Activated naive CD4-positive, alpha-beta T cell treated with anti-CD3 and anti-CD28 coated beads, Interleukin-2, amount 50 U/mL, for 72 hours (primary cell): Measurements from ENCODE around the gene TGM1. TPM values are rescaled to one million over a fixed set of nuclear protein-coding genes. Genes with fewer than 3 reads are reported as not detected.
A peak's percentile ranks its signal among the peaks of the same experiment; 100 is the strongest.
"Not testable (repeated sequence)": the region's sequence is repeated elsewhere in the genome, so short reads cannot be mapped to it uniquely, and the experiment has no call there.

Source experiments
- ATAC-seq, 2 donors: fragments of 150-1000 bp; cut with Tn5 transposase; 2 replicates each; pipeline ENCODE4 v1.10.0; 2021; ENCODE audit warnings: mild to moderate bottlenecking in 2 of 2, moderate library complexity in 2 of 2
- DNase-seq, 2 donors: peaks; one replicate each; pipeline ENCODE4 v3.0.0; 2021 to 2022; ENCODE audit warnings: low spot score in 2 of 2
- H3K27ac Mint-ChIP-seq, 2 donors: one replicate each; pipeline ENCODE4 v1.8.0; 2022; ENCODE audit warnings: mild to moderate bottlenecking in 2 of 2, mixed read lengths in 2 of 2
- H3K36me3 Mint-ChIP-seq, 2 donors: one replicate each; pipeline ENCODE4 v1.8.0; 2022; ENCODE audit warnings: mixed read lengths in 2 of 2
- H3K9me3 Mint-ChIP-seq, 2 donors: one replicate each; pipeline ENCODE4 v1.8.0; 2022; ENCODE audit warnings: mixed read lengths in 2 of 2
- total RNA-seq, 2 donors: library from RNA; stranded (reverse); gene quantifications; one replicate each; pipeline ENCODE4 v1.2.3, GENCODE V29; 2022

Gene TGM1
- total RNA-seq, 2 donors from 2014 or later, result 7.9 to 31.6 TPM

GRCh38 chr14:24253936-24254335, 9.0 kb downstream of the TGM1 start:
- ATAC-seq (no peak), DNase-seq (no peak)
- Mint-ChIP-seq H3K27ac (no peak overlapping the region), H3K36me3 (peaks cover 0 to 15% of the 10 kb centered on the region in 2 donors), H3K9me3 (no peaks in the 10 kb centered on the region)

DNA sequence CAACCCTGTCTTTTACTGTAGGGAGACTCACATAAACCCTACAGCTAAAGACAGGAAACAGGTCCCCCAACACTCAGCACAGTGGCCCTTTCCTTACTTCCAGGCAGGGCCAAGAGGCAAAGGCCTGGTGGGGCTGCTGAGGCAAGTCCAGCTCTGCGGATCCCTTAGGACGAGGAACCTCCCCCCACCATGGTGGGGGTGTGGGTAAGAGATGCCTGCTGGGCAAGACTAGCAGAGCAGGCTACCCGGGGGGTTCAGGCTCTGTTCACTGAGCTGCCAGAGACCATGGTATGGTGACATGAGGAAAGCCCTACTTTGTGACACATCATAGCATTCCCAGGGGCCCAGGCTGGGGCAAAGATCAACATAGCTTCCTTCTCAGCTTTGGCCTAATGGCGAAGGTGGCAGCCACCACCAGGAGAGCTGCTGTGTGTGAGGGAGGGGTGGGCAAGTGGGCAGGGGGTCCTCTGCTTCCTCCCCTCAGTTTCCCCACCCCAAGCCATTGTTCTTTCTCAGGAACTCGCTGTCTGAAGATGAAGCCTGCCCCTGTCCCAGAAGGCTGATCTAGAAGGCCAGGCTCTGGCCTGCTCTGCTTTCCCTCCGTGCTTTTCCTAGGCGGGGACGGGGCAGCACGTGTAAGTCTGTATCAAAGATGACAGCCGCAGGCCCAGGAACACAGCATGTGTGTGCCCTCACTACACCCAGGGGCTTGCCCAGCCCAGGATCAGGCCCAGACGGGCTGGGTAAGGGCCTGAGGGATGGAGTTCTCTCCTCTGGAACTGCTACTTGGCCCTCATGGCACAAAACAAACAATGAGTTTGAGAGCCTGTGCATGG, 10.5 kb downstream of the TGM1 start:
- Mint-ChIP-seq H3K36me3 (peaks cover 0 to 15% of the 10 kb centered on the region in 2 donors), H3K27ac (no peak overlapping the region), H3K9me3 (no peaks in the 10 kb centered on the region)
- ATAC-seq (no peak), DNase-seq (no peak)

DNA sequence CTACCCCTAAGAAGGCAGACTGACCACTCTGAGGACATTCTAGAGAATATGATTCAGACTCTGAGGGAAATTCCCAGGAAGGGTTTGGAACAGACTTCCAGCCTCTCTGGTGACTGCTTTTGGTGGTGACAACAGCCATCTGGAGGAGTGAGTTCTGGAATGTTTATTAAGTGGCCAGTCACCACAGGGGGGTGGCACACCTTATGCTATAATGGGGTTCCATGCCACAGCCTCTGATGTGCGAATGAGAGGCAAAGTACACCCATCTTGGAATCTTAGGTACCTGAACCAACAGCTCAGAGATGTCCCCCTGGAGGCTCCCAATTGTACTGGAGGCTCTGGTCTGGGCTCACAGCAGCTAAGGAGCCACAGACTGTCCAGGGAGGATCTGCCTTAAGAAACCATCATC, 11.1 kb downstream of the TGM1 start:
- ATAC-seq, result peak in 1 of 2 donors; percentile 6
- Mint-ChIP-seq H3K36me3 (peaks cover 0 to 15% of the 10 kb centered on the region in 2 donors), H3K9me3 (no peaks in the 10 kb centered on the region), H3K27ac (peak overlapping the region in 1 of 2 donors; percentile 17)
- DNase-seq, result no peak

- DNase-seq (no peak), ATAC-seq (no peak)
- Mint-ChIP-seq H3K9me3 (no peaks in the 10 kb centered on the region), H3K36me3 (peaks cover 0 to 14% of the 10 kb centered on the region in 2 donors), H3K27ac (peak overlapping the region; percentile 38)
Measured at GRCh38 chr14:24250354-24250753, 12.6 kb downstream of the TGM1 start.

- no peaks in the 10 kb centered on the region for H3K9me3 Mint-ChIP-seq
- ATAC-seq (no peak), DNase-seq (no peak)
- peaks cover 0 to 6% of the 10 kb centered on the region in 2 donors for H3K36me3 Mint-ChIP-seq
- peak overlapping the region; percentile 37 to 72 for H3K27ac Mint-ChIP-seq
Measured at GRCh38 chr14:24249230-24250021, 13.6 kb downstream of the TGM1 start.

GRCh38 chr14:24247422-24247821, 15.6 kb downstream of the TGM1 start:
- DNase-seq (no peak), ATAC-seq (no peak)
- Mint-ChIP-seq H3K27ac (peak overlapping the region; percentile 33 to 81), H3K36me3 (no peaks in the 10 kb centered on the region), H3K9me3 (no peaks in the 10 kb centered on the region)

- peak in 1 of 2 donors; percentile 26 for DNase-seq
- Mint-ChIP-seq H3K27ac (peak overlapping the region in 1 of 2 donors; percentile 81), H3K9me3 (no peaks in the 10 kb centered on the region), H3K36me3 (peaks cover 4 to 5% of the 10 kb centered on the region in 2 donors)
- ATAC-seq, result peak; percentile 9 to 11
Measured at GRCh38 chr14:24246765-24247212, 16.2 kb downstream of the TGM1 start.

DNA sequence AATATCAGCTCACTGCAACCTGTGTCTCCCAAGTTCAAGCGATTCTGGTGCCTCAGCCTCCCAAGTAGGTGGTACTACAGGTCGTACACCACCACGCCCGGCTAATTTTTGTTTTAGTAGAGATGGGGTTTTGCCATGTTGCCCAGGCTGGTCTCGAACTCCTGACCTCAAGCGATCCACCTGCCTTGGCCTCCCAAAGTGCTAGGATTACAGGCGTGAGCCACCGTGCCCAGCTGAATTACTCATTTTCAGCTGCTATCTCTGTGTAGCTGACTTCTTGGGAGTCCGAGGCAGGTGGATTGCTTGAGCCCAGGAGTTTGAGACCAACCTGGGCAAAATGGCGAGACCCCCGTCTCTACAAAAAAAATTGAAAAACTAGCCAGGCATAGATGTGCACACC, 17.6 kb downstream of the TGM1 start:
- Mint-ChIP-seq H3K27ac (peak overlapping the region in 1 of 2 donors; percentile 41), H3K36me3 (peaks cover 4 to 13% of the 10 kb centered on the region in 2 donors)
- not testable (repeated sequence) for ATAC-seq, DNase-seq, H3K9me3 Mint-ChIP-seq

GRCh38 chr14:24243336-24243836, 19.6 kb downstream of the TGM1 start:
- DNase-seq, result peak in 1 of 2 donors; percentile 55
- H3K9me3 Mint-ChIP-seq, result no peaks in the 10 kb centered on the region
- ATAC-seq, result no peak
- peak overlapping the region; percentile 92 to 99 for H3K27ac Mint-ChIP-seq
- peaks cover 10 to 24% of the 10 kb centered on the region in 2 donors for H3K36me3 Mint-ChIP-seq

GRCh38 chr14:24241829-24242443, 21.0 kb downstream of the TGM1 start:
- H3K27ac Mint-ChIP-seq, result peak overlapping the region; percentile 92 to 99
- ATAC-seq, result peak; percentile 84 to 87
- peaks cover 20 to 37% of the 10 kb centered on the region in 2 donors for H3K36me3 Mint-ChIP-seq

DNA sequence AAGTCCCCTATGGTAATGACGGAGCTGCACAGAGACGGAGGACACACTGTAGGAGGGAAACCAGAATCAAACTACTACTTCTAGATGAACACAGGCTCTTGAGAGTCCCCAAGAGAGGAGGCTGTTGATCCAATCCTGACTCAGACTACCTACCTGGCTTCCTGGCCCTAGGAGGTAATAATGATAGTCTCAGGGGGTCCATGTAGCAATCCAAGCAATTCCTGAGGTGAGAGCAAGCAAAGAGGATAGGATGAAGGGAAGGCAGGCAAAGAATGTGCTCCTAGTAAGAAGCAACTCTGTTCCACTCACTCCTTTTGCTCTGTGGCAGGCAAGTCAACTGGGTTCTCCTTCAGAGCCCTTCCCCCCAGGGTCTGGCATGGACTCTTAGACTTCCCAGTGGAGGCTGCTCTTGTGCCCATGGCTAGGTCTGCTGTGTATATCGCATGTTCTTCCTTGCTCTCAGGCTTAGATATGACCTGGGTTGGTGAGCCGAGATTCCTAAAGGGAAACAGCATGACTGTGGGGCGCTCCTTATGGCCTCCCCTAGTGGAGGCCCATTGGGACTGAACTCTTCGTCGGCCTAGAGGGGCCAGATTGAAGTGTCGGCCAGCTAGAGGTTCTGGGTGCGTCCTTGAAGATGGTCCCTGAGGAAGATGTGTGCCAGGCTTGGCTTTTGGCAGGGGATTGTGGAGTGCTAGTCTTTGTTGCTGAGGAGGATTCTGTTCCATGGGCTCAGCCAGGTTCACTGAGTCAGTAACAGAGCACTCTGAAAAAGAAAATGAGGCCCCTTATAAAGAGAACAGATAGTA, 22.7 kb downstream of the TGM1 start:
- peak in 1 of 2 donors; percentile 53 for DNase-seq
- Mint-ChIP-seq H3K27ac (peak overlapping the region; percentile 32 to 92), H3K9me3 (no peaks in the 10 kb centered on the region), H3K36me3 (peaks cover 34 to 52% of the 10 kb centered on the region in 2 donors)
- no peak for ATAC-seq

More at GRCh38 chr14:24241829-24242443, 21.0 kb downstream of the TGM1 start:
- peak in 1 of 2 donors; percentile 95 for DNase-seq
- H3K9me3 Mint-ChIP-seq, result no peaks in the 10 kb centered on the region

- Mint-ChIP-seq H3K27ac (peak overlapping the region; percentile 50 to 69), H3K36me3 (peaks cover 34 to 64% of the 10 kb centered on the region in 2 donors), H3K9me3 (no peaks in the 10 kb centered on the region)
- no peak for ATAC-seq
- DNase-seq, result peak in 1 of 2 donors; percentile 28
Measured at GRCh38 chr14:24238527-24239037, 24.4 kb downstream of the TGM1 start.

GRCh38 chr14:24238123-24238522, 24.9 kb downstream of the TGM1 start:
- DNase-seq (peak in 1 of 2 donors; percentile 44), ATAC-seq (no peak)
- peak overlapping the region; percentile 5 to 69 for H3K27ac Mint-ChIP-seq
- peaks cover 34 to 69% of the 10 kb centered on the region in 2 donors for H3K36me3 Mint-ChIP-seq
- H3K9me3 Mint-ChIP-seq, result no peaks in the 10 kb centered on the region

GRCh38 chr14:24237463-24237955, 25.5 kb downstream of the TGM1 start:
- no peak for ATAC-seq
- DNase-seq, result no peak
- Mint-ChIP-seq H3K9me3 (no peaks in the 10 kb centered on the region), H3K27ac (peak overlapping the region; percentile 5 to 69), H3K36me3 (peaks cover 34 to 75% of the 10 kb centered on the region in 2 donors)
